Measurements from ENCODE around the gene STK32A.

- no peak for TF ChIP-seq CTCF (IDR thresholded peaks at IDR 0.05; ENCODE audit: low read length)
- TF ChIP-seq EZH2 (IDR thresholded peaks at IDR 0.05; ENCODE audit: borderline replicate concordance, low read length) = no peak
Measured at GRCh38 chr5:147190331-147190730, 44.5 kb upstream of the STK32A start.
